ENCODE results near the gene SFXN3. TPM values are rescaled to one million over a fixed set of nuclear protein-coding genes. Genes with fewer than 3 reads are reported as not detected.

The SFXN3 gene
- total RNA-seq, 6 experiments from 2014 or later = 44.1 to 57.4 (median 50.5) TPM

GRCh38 chr10:101052285-101052684 is 21.3 kb downstream of the SFXN3 start:
- peak; percentile 83 for DNase-seq
- Mint-ChIP-seq H3K27ac (peak overlapping the region; percentile 83), H3K36me3 (ENCODE audit: low read depth) (no peaks in the 10 kb centered on the region; the same call in 1 of the 2 replicates), H3K4me1 (ENCODE audit: low read depth) (peaks cover 47% of the 10 kb centered on the region), H3K27me3 (ENCODE audit: insufficient read depth) (peaks cover 12% of the 10 kb centered on the region), H3K9me3 (no peaks in the 10 kb centered on the region), H3K4me3 (peak overlapping the region; percentile 63)
- TF ChIP-seq CTCF (IDR thresholded peaks at IDR 0.05) = no peak

- H3K4me1 Mint-ChIP-seq (ENCODE audit: low read depth) = peaks cover 43% of the 10 kb centered on the region
- no peaks in the 10 kb centered on the region for H3K9me3 Mint-ChIP-seq
- H3K27ac Mint-ChIP-seq = peak overlapping the region; percentile 67
- no peaks in the 10 kb centered on the region; the same call in 1 of the 2 replicates for H3K36me3 Mint-ChIP-seq (ENCODE audit: low read depth)
- DNase-seq = peak; percentile 74
- peaks cover 11% of the 10 kb centered on the region for H3K27me3 Mint-ChIP-seq (ENCODE audit: insufficient read depth)
- no peak overlapping the region for H3K4me3 Mint-ChIP-seq
- no peak for TF ChIP-seq CTCF (IDR thresholded peaks at IDR 0.05)
Measured at GRCh38 chr10:101053516-101053915, 22.5 kb downstream of the SFXN3 start.

GRCh38 chr10:101054351-101054750 is 23.3 kb downstream of the SFXN3 start:
- Mint-ChIP-seq H3K9me3 (no peaks in the 10 kb centered on the region), H3K36me3 (ENCODE audit: low read depth) (no peaks in the 10 kb centered on the region), H3K27ac (peak overlapping the region; percentile 67; the same call in 1 of the 2 replicates), H3K4me1 (ENCODE audit: low read depth) (peaks cover 39% of the 10 kb centered on the region), H3K4me3 (no peak overlapping the region), H3K27me3 (ENCODE audit: insufficient read depth) (peaks cover 7% of the 10 kb centered on the region)
- DNase-seq = no peak
- TF ChIP-seq CTCF (IDR thresholded peaks at IDR 0.05) = no peak

- no peak for DNase-seq
- H3K27ac Mint-ChIP-seq = no peak overlapping the region
- TF ChIP-seq CTCF (IDR thresholded peaks at IDR 0.05) = no peak
- H3K4me1 Mint-ChIP-seq (ENCODE audit: low read depth) = peaks cover 44% of the 10 kb centered on the region
- H3K9me3 Mint-ChIP-seq = no peaks in the 10 kb centered on the region
- H3K36me3 Mint-ChIP-seq (ENCODE audit: low read depth) = no peaks in the 10 kb centered on the region
- no peak overlapping the region for H3K4me3 Mint-ChIP-seq
- H3K27me3 Mint-ChIP-seq (ENCODE audit: insufficient read depth) = peaks cover 2% of the 10 kb centered on the region
Measured at GRCh38 chr10:101054876-101055275, 23.8 kb downstream of the SFXN3 start.

GRCh38 chr10:101055411-101055810 is 24.4 kb downstream of the SFXN3 start:
- no peaks in the 10 kb centered on the region for H3K36me3 Mint-ChIP-seq (ENCODE audit: low read depth)
- DNase-seq = no peak
- no peak overlapping the region for H3K4me3 Mint-ChIP-seq
- H3K4me1 Mint-ChIP-seq (ENCODE audit: low read depth) = peaks cover 48% of the 10 kb centered on the region
- no peak overlapping the region for H3K27ac Mint-ChIP-seq
- TF ChIP-seq CTCF (IDR thresholded peaks at IDR 0.05) = peak; percentile 37; the same call in 1 of the 2 replicates
- peaks cover 2% of the 10 kb centered on the region for H3K27me3 Mint-ChIP-seq (ENCODE audit: insufficient read depth)
- no peaks in the 10 kb centered on the region for H3K9me3 Mint-ChIP-seq

Measured in HFFc6 (cell line).